GM18909 (cell line): ENCODE data around the gene FAAP100.
"Not testable (repeated sequence)": the region's sequence is repeated elsewhere in the genome, so short reads cannot be mapped to it uniquely, and the experiment has no call there.

Experiments
- ATAC-seq: cut with Tn5 transposase; IDR thresholded peaks from one replicate; pipeline ENCODE4 v1.9.1; 2021; ENCODE audit warnings: mild to moderate bottlenecking; ENCODE audit not compliant: unreplicated experiment, poor library complexity

Gene FAAP100

GRCh38 chr17:81552244-81553017 lies at the start of gene FAAP100:
TSS of gene FAAP100 (minus strand) at chr17:81552353. CDS start at chr17:81552330, 23 bp downstream.
- peak; percentile 58 for ATAC-seq

GRCh38 chr17:81601525-81602120 lies 49.5 kb upstream of the FAAP100 start:
- ATAC-seq, result no peak

GRCh38 chr17:81599719-81600486 lies 47.8 kb upstream of the FAAP100 start:
- ATAC-seq, result no peak

GRCh38 chr17:81593105-81593871 lies 41.1 kb upstream of the FAAP100 start:
- ATAC-seq, result no peak

- ATAC-seq, result no peak
Measured at GRCh38 chr17:81591971-81592370, 39.8 kb upstream of the FAAP100 start.

GRCh38 chr17:81590121-81590520 lies 38.0 kb upstream of the FAAP100 start:
- no peak for ATAC-seq

- no peak for ATAC-seq
Measured at GRCh38 chr17:81589612-81590011, 37.5 kb upstream of the FAAP100 start.

- ATAC-seq, result no peak
Measured at GRCh38 chr17:81586096-81586495, 33.9 kb upstream of the FAAP100 start.

GRCh38 chr17:81584771-81585170 lies 32.6 kb upstream of the FAAP100 start:
- not testable (repeated sequence) for ATAC-seq

GRCh38 chr17:81583589-81584342 lies 31.6 kb upstream of the FAAP100 start:
- no peak for ATAC-seq

- ATAC-seq, result no peak
Measured at GRCh38 chr17:81582749-81583148, 30.6 kb upstream of the FAAP100 start.

GRCh38 chr17:81582341-81582740 lies 30.2 kb upstream of the FAAP100 start:
- no peak for ATAC-seq

GRCh38 chr17:81581758-81582157 lies 29.6 kb upstream of the FAAP100 start:
- ATAC-seq, result no peak

GRCh38 chr17:81580481-81580880 lies 28.3 kb upstream of the FAAP100 start:
- no peak for ATAC-seq

GRCh38 chr17:81579821-81580321 lies 27.7 kb upstream of the FAAP100 start:
- no peak for ATAC-seq

- ATAC-seq, result no peak
Measured at GRCh38 chr17:81579298-81579697, 27.1 kb upstream of the FAAP100 start.

GRCh38 chr17:81578561-81579225 lies 26.5 kb upstream of the FAAP100 start:
- no peak for ATAC-seq

- ATAC-seq, result no peak
Measured at GRCh38 chr17:81578038-81578441, 25.9 kb upstream of the FAAP100 start.
